Stimulated activated CD4-positive, alpha-beta T cell treated with anti-CD3 and anti-CD28 coated beads, Interleukin-12 subunit alpha, Interleukin-12 subunit beta, amount 100 ng/mL, for 48 hours (primary cell): ENCODE measurements around the gene AKNA.

Experiments
- DNase-seq, 3 donors: peaks; one replicate each; pipeline ENCODE4 v3.0.0-alpha.2; 2020; ENCODE audit warnings: low read depth in 2 of 3, low spot score in 1 of 3

The AKNA gene

GRCh38 chr9:114417511-114417910 lies 29.7 kb upstream of the AKNA start:
- DNase-seq: no peak

GRCh38 chr9:114416906-114417305 lies 29.1 kb upstream of the AKNA start:
- DNase-seq: no peak

- no peak for DNase-seq
These were observed 28.5 kb upstream of the AKNA start for GRCh38 chr9:114416290-114416689.

- no peak for DNase-seq
These were observed 26.6 kb upstream of the AKNA start for GRCh38 chr9:114414346-114414745.

GRCh38 chr9:114413861-114414301 lies 26.1 kb upstream of the AKNA start:
- no peak for DNase-seq

GRCh38 chr9:114412048-114412683 lies 24.4 kb upstream of the AKNA start:
- DNase-seq: no peak

GRCh38 chr9:114411452-114411851 lies 23.7 kb upstream of the AKNA start:
- DNase-seq: no peak

GRCh38 chr9:114410910-114411309 lies 23.1 kb upstream of the AKNA start:
- DNase-seq: no peak

- no peak for DNase-seq
These were observed 22.1 kb upstream of the AKNA start for GRCh38 chr9:114409842-114410241.

- DNase-seq: no peak
These were observed 21.5 kb upstream of the AKNA start for GRCh38 chr9:114409103-114409780.

- no peak for DNase-seq
These were observed 20.9 kb upstream of the AKNA start for GRCh38 chr9:114408645-114409044.

- no peak for DNase-seq
These were observed 20.1 kb upstream of the AKNA start for GRCh38 chr9:114407889-114408288.

GRCh38 chr9:114406441-114406840 lies 18.7 kb upstream of the AKNA start:
- no peak for DNase-seq

GRCh38 chr9:114405294-114406034 lies 17.7 kb upstream of the AKNA start:
- peak; percentile 65 to 75 (median 66) for DNase-seq

- no peak for DNase-seq
These were observed 16.7 kb upstream of the AKNA start for GRCh38 chr9:114404531-114404930.

GRCh38 chr9:114403153-114403756 lies 15.5 kb upstream of the AKNA start:
- DNase-seq: no peak

GRCh38 chr9:114401344-114401743 lies 13.6 kb upstream of the AKNA start:
- DNase-seq: no peak

- DNase-seq: no peak
These were observed 13.0 kb upstream of the AKNA start for GRCh38 chr9:114400772-114401171.

GRCh38 chr9:114400219-114400618 lies 12.4 kb upstream of the AKNA start:
- DNase-seq: no peak

GRCh38 chr9:114399381-114399780 lies 11.6 kb upstream of the AKNA start:
- no peak for DNase-seq

GRCh38 chr9:114397848-114398605 lies 10.2 kb upstream of the AKNA start:
- peak; percentile 89 to 97 (median 93) for DNase-seq
